ENCODE measurements around the gene ASTN1.

ASTN1 gene

DNA sequence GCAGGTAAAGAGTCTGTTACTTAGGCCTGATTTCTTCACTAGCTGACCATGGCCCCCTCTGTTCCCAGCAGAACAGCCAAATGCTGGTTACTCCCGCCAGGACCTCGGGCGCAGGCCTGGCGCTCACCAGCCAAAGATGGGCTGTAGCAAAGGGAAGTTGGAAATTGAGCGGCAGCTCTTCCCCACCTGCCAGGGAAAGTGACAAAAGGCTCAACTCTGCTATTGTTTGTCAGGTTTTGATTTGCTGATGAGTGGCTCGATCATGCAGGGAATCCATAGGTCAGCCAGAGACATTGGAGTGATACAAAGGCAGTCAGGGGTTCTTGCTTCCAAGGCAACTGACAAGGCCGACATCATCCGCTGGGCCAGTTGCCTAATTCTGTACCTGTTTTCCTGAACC lies 120.1 kb downstream of the ASTN1 start:
- Histone ChIP-seq H3K27ac (ENCODE audit: extremely low read depth, low read depth, low read length) (no peak overlapping the region), H3K36me3 (ENCODE audit: control insufficient read depth in 2 of 2, insufficient read depth in 1 of 2, low read length in 2 of 2) (no peaks in the 10 kb centered on the region), H3K4me3 (ENCODE audit: low read depth, low read length) (no peak overlapping the region), H3K9me3 (ENCODE audit: control insufficient read depth, insufficient read depth, low read depth, low read length) (no peaks in the 10 kb centered on the region), H3K4me1 (ENCODE audit: control insufficient read depth, insufficient read depth, low read length) (no peaks in the 10 kb centered on the region)
- POLR2A ChIA-PET, result no interaction called here
- TF ChIP-seq ZNF560 (tag by site-specific recombination; IDR thresholded peaks at IDR 0.05; ENCODE audit: borderline replicate concordance) (no peak), ZNF704 (tag by site-specific recombination; IDR thresholded peaks at IDR 0.05) (no peak), ZNF302 (tag by site-specific recombination; IDR thresholded peaks at IDR 0.05; ENCODE audit: low read depth) (no peak), ZNF426 (tag by site-specific recombination; IDR thresholded peaks at IDR 0.05) (no peak), GLIS1 (tag by site-specific recombination; IDR thresholded peaks at IDR 0.05) (no peak)
- TF ChIP-seq, protein P1, sequence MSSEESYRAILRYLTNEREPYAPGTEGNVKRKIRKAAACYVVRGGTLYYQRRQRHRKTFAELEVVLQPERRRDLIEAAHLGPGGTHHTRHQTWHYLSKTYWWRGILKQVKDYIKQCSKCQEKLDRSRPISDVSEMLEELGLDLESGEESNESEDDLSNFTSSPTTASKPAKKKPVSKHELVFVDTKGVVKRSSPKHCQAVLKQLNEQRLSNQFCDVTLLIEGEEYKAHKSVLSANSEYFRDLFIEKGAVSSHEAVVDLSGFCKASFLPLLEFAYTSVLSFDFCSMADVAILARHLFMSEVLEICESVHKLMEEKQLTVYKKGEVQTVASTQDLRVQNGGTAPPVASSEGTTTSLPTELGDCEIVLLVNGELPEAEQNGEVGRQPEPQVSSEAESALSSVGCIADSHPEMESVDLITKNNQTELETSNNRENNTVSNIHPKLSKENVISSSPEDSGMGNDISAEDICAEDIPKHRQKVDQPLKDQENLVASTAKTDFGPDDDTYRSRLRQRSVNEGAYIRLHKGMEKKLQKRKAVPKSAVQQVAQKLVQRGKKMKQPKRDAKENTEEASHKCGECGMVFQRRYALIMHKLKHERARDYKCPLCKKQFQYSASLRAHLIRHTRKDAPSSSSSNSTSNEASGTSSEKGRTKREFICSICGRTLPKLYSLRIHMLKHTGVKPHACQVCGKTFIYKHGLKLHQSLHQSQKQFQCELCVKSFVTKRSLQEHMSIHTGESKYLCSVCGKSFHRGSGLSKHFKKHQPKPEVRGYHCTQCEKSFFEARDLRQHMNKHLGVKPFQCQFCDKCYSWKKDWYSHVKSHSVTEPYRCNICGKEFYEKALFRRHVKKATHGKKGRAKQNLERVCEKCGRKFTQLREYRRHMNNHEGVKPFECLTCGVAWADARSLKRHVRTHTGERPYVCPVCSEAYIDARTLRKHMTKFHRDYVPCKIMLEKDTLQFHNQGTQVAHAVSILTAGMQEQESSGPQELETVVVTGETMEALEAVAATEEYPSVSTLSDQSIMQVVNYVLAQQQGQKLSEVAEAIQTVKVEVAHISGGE (tag by site-specific recombination; conservative IDR thresholded peaks at IDR 0.05; ENCODE audit: low read depth), result no peak
- CTCF ChIA-PET, result interaction anchor here (0.6 kb wide), 1 partner anchor 18 kb away, joined by 4 read pairs; no protein-coding TSS in a partner anchor

- Histone ChIP-seq H3K4me1 (ENCODE audit: control insufficient read depth, insufficient read depth, low read length) (no peaks in the 10 kb centered on the region), H3K4me3 (ENCODE audit: low read depth, low read length) (no peak overlapping the region), H3K36me3 (ENCODE audit: control insufficient read depth in 2 of 2, insufficient read depth in 1 of 2, low read length in 2 of 2) (no peaks in the 10 kb centered on the region), H3K27ac (ENCODE audit: extremely low read depth, low read depth, low read length) (no peak overlapping the region), H3K9me3 (ENCODE audit: control insufficient read depth, insufficient read depth, low read depth, low read length) (no peaks in the 10 kb centered on the region)
- CTCF ChIA-PET, result interaction anchor here (0.6 kb wide), 1 partner anchor 47 kb away, joined by 3 read pairs; no protein-coding TSS in a partner anchor
- TF ChIP-seq ZNF610 (tag by site-specific recombination; IDR thresholded peaks at IDR 0.05; ENCODE audit: borderline replicate concordance) (no peak), ZNF560 (tag by site-specific recombination; IDR thresholded peaks at IDR 0.05; ENCODE audit: borderline replicate concordance) (no peak)
- POLR2A ChIA-PET, result no interaction called here
Observed at GRCh38 chr1:177043597-177043996, 120.9 kb downstream of the ASTN1 start.

GRCh38 chr1:177035586-177035985 lies 128.9 kb downstream of the ASTN1 start:
- H3K27ac ChIP-seq (ENCODE audit: extremely low read depth, low read depth, low read length), result no peak overlapping the region
- H3K9me3 ChIP-seq (ENCODE audit: control insufficient read depth, insufficient read depth, low read depth, low read length), result no peaks in the 10 kb centered on the region
- H3K36me3 ChIP-seq (ENCODE audit: control insufficient read depth in 2 of 2, insufficient read depth in 1 of 2, low read length in 2 of 2), result no peaks in the 10 kb centered on the region
- ChIA-PET POLR2A (no interaction called here), CTCF (interaction anchor here (0.6 kb wide), 1 partner anchor 319 kb away, joined by 3 read pairs; no protein-coding TSS in a partner anchor)
- no peak overlapping the region for H3K4me3 ChIP-seq (ENCODE audit: low read depth, low read length)
- H3K4me1 ChIP-seq (ENCODE audit: control insufficient read depth, insufficient read depth, low read length), result no peaks in the 10 kb centered on the region
- TF ChIP-seq TSHZ1 (tag by site-specific recombination; IDR thresholded peaks at IDR 0.05; ENCODE audit: borderline replicate concordance) (no peak), ZNF677 (tag by site-specific recombination; IDR thresholded peaks at IDR 0.05) (no peak), ZNF837 (tag by site-specific recombination; IDR thresholded peaks at IDR 0.05) (no peak), ZNF292 (tag by site-specific recombination; IDR thresholded peaks at IDR 0.05; ENCODE audit: borderline replicate concordance, low read depth) (no peak), ZNF16 (tag by site-specific recombination; IDR thresholded peaks at IDR 0.05; ENCODE audit: low read depth) (no peak), ZNF133 (tag by site-specific recombination; IDR thresholded peaks at IDR 0.05) (no peak), ZBTB1 (tag by site-specific recombination; IDR thresholded peaks at IDR 0.05) (no peak), YY2 (tag by site-specific recombination; IDR thresholded peaks at IDR 0.05) (no peak), ZFHX2 (tag by site-specific recombination; conservative IDR thresholded peaks at IDR 0.05) (no peak), ZNF785 (tag by site-specific recombination; IDR thresholded peaks at IDR 0.05) (no peak)
- TF ChIP-seq, protein P2, sequence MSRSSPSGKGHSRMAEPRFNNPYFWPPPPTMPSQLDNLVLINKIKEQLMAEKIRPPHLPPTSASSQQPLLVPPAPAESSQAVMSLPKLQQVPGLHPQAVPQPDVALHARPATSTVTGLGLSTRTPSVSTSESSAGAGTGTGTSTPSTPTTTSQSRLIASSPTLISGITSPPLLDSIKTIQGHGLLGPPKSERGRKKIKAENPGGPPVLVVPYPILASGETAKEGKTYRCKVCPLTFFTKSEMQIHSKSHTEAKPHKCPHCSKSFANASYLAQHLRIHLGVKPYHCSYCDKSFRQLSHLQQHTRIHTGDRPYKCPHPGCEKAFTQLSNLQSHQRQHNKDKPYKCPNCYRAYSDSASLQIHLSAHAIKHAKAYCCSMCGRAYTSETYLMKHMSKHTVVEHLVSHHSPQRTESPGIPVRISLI (tag by site-specific recombination; IDR thresholded peaks at IDR 0.05), result no peak
- TF ChIP-seq, protein P3, sequence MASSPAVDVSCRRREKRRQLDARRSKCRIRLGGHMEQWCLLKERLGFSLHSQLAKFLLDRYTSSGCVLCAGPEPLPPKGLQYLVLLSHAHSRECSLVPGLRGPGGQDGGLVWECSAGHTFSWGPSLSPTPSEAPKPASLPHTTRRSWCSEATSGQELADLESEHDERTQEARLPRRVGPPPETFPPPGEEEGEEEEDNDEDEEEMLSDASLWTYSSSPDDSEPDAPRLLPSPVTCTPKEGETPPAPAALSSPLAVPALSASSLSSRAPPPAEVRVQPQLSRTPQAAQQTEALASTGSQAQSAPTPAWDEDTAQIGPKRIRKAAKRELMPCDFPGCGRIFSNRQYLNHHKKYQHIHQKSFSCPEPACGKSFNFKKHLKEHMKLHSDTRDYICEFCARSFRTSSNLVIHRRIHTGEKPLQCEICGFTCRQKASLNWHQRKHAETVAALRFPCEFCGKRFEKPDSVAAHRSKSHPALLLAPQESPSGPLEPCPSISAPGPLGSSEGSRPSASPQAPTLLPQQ (tag by site-specific recombination; IDR thresholded peaks at IDR 0.05), result no peak
